Natural killer cell (primary cell): ENCODE results near the gene CNBP. TPM values are rescaled to one million over a fixed set of nuclear protein-coding genes. Genes with fewer than 3 reads are reported as not detected.

Experiments used
- ATAC-seq, 3 donors: fragments of 150-1000 bp in 2 of 3; fragments of 200-7000 bp in 1 of 3; cut with Tn5 transposase; 1 replicate in 1 of 3; 2 replicates in 2 of 3; pipeline ENCODE4 v1.10.0; 2021; ENCODE audit warnings: mild to moderate bottlenecking in 2 of 3, moderate library complexity in 2 of 3
- DNase-seq, 2 donors: peaks; one replicate each; pipeline versions ENCODE4 v3.0.0 to v3.0.0-alpha.2; 2013 to 2021; ENCODE audit warnings: mixed read lengths in 1 of 2
- H3K27ac ChIP-seq: one replicate; pipeline ENCODE4 v1.5.1; 2013; ENCODE audit warnings: mild to moderate bottlenecking, low read length
- H3K27me3 ChIP-seq: one replicate; pipeline ENCODE4 v1.6.1; 2013; ENCODE audit warnings: low read length; ENCODE audit not compliant: control insufficient read depth, insufficient read depth
- H3K36me3 ChIP-seq: one replicate; pipeline ENCODE4 v1.6.1; 2013; ENCODE audit warnings: low read length; ENCODE audit not compliant: control insufficient read depth, insufficient read depth
- H3K4me1 ChIP-seq: one replicate; pipeline ENCODE4 v1.6.1; 2013; ENCODE audit warnings: low read length; ENCODE audit not compliant: control insufficient read depth, insufficient read depth
- H3K4me3 ChIP-seq: one replicate; pipeline ENCODE4 v1.5.1; 2013; ENCODE audit warnings: low read length
- H3K9me3 ChIP-seq: one replicate; pipeline ENCODE4 v1.6.1; 2013; ENCODE audit warnings: low read length; ENCODE audit not compliant: control insufficient read depth, insufficient read depth
- H3K27ac Mint-ChIP-seq, 2 donors: one replicate each; pipeline ENCODE4 v1.8.0; 2022; ENCODE audit warnings: mild to moderate bottlenecking in 2 of 2, mixed read lengths in 2 of 2, moderate library complexity in 1 of 2
- H3K27me3 Mint-ChIP-seq, 2 donors: one replicate each; pipeline ENCODE4 v1.8.0; 2022; ENCODE audit warnings: low read depth in 2 of 2, mixed read lengths in 2 of 2
- H3K36me3 Mint-ChIP-seq: one replicate; pipeline ENCODE4 v1.8.0; 2022; ENCODE audit warnings: mixed read lengths
- H3K4me1 Mint-ChIP-seq, 2 donors: one replicate each; pipeline ENCODE4 v1.8.0; 2022; ENCODE audit warnings: mixed read lengths in 2 of 2
- H3K4me3 Mint-ChIP-seq: one replicate; pipeline ENCODE4 v1.8.0; 2022; ENCODE audit warnings: mild to moderate bottlenecking, moderate library complexity, mixed read lengths
- H3K9me3 Mint-ChIP-seq, 2 donors: one replicate each; pipeline ENCODE4 v1.8.0; 2022; ENCODE audit warnings: mixed read lengths in 2 of 2
- CTCF ChIP-seq: fragments of 200-600 bp; IDR thresholded peaks from one replicate; pipeline ENCODE4 v1.8.0; 2022; ENCODE audit warnings: antibody characterized with exemption
- WGBS: methylation state at CpG from one replicate; pipeline ENCODE4 v1.1.7; 2013; ENCODE audit warnings: missing lambda C conversion rate; ENCODE audit not compliant: insufficient coverage; 5-methylcytosine and 5-hydroxymethylcytosine counted together
- intact Hi-C: fragments of 100-400 bp; cut with micrococcal nuclease; formaldehyde crosslinking; loops from one replicate; pipeline ENCODE4 v1.14.2; 2022
- total RNA-seq, 4 donors: library from RNA; stranded (reverse); fragments of 120-200 nt in 1 of 4; gene quantifications; one replicate each; pipeline versions ENCODE4 v1.2.3 to v1.2.4, GENCODE V29; 2013 to 2022

Gene CNBP
- total RNA-seq, 3 donors from 2014 or later (not counting 1 experiment from before 2014, with no cell fraction given) = 202 to 223 (median 211) TPM

GRCh38 chr3:129176051-129176450 lies 7.6 kb downstream of the CNBP start:
- H3K27ac Mint-ChIP-seq = peak overlapping the region; percentile 73 to 78
- TF ChIP-seq CTCF = no peak
- no peak for DNase-seq
- WGBS = 86% methylated on average over 1 of the region's 1 CpG
- H3K36me3 Mint-ChIP-seq = peaks cover 4% of the 10 kb centered on the region
- Histone ChIP-seq H3K4me3 (no peak overlapping the region), H3K4me1 (peaks cover 51% of the 10 kb centered on the region), H3K36me3 (peaks cover 24% of the 10 kb centered on the region), H3K9me3 (no peaks in the 10 kb centered on the region), H3K27ac (no peak overlapping the region), H3K27me3 (no peaks in the 10 kb centered on the region)
- intact Hi-C loops = no loop called here
- no peaks in the 10 kb centered on the region for H3K27me3 Mint-ChIP-seq
- no peaks in the 10 kb centered on the region for H3K9me3 Mint-ChIP-seq
- peaks cover 66 to 71% of the 10 kb centered on the region in 2 donors for H3K4me1 Mint-ChIP-seq
- no peak for ATAC-seq
- peak overlapping the region; percentile 30 for H3K4me3 Mint-ChIP-seq

- Mint-ChIP-seq H3K27me3 (no peaks in the 10 kb centered on the region), H3K4me3 (peak overlapping the region; percentile 35), H3K9me3 (no peaks in the 10 kb centered on the region), H3K36me3 (peaks cover 19% of the 10 kb centered on the region), H3K4me1 (peaks cover 52 to 66% of the 10 kb centered on the region in 2 donors), H3K27ac (peak overlapping the region; percentile 65 to 78)
- no peak overlapping the region for H3K4me3 ChIP-seq
- intact Hi-C loops = no loop called here
- no peaks in the 10 kb centered on the region for H3K27me3 ChIP-seq
- DNase-seq = no peak
- peaks cover 32% of the 10 kb centered on the region for H3K4me1 ChIP-seq
- WGBS = 88% methylated on average over 4 of the region's 4 CpGs
- peaks cover 38% of the 10 kb centered on the region for H3K36me3 ChIP-seq
- no peak for ATAC-seq
- TF ChIP-seq CTCF = no peak
- no peaks in the 10 kb centered on the region for H3K9me3 ChIP-seq
- no peak overlapping the region for H3K27ac ChIP-seq
Observed at GRCh38 chr3:129173725-129174124, 10.0 kb downstream of the CNBP start.

GRCh38 chr3:129173206-129173605 lies 10.5 kb downstream of the CNBP start:
- H3K27me3 Mint-ChIP-seq = no peaks in the 10 kb centered on the region
- Histone ChIP-seq H3K4me1 (peaks cover 30% of the 10 kb centered on the region), H3K4me3 (no peak overlapping the region), H3K27ac (no peak overlapping the region), H3K9me3 (no peaks in the 10 kb centered on the region), H3K36me3 (peaks cover 34% of the 10 kb centered on the region), H3K27me3 (no peaks in the 10 kb centered on the region)
- peaks cover 52 to 63% of the 10 kb centered on the region in 2 donors for H3K4me1 Mint-ChIP-seq
- intact Hi-C loops = no loop called here
- TF ChIP-seq CTCF = no peak
- 100% methylated on average over 1 of the region's 2 CpGs for WGBS
- H3K4me3 Mint-ChIP-seq = no peak overlapping the region
- DNase-seq (no peak), ATAC-seq (no peak)
- H3K36me3 Mint-ChIP-seq = peaks cover 19% of the 10 kb centered on the region
- peak overlapping the region; percentile 65 to 78 for H3K27ac Mint-ChIP-seq
- no peaks in the 10 kb centered on the region for H3K9me3 Mint-ChIP-seq
